ELF-1 (cell line): Measurements from ENCODE around the gene UHRF1.
"Not testable (repeated sequence)": the region's sequence is repeated elsewhere in the genome, so short reads cannot be mapped to it uniquely, and the experiment has no call there.

Source experiments
- DNase-seq: peaks from one replicate; pipeline ENCODE4 v3.0.0-alpha.2; 2016; ENCODE audit warnings: low read depth, low spot score

Gene UHRF1

DNA sequence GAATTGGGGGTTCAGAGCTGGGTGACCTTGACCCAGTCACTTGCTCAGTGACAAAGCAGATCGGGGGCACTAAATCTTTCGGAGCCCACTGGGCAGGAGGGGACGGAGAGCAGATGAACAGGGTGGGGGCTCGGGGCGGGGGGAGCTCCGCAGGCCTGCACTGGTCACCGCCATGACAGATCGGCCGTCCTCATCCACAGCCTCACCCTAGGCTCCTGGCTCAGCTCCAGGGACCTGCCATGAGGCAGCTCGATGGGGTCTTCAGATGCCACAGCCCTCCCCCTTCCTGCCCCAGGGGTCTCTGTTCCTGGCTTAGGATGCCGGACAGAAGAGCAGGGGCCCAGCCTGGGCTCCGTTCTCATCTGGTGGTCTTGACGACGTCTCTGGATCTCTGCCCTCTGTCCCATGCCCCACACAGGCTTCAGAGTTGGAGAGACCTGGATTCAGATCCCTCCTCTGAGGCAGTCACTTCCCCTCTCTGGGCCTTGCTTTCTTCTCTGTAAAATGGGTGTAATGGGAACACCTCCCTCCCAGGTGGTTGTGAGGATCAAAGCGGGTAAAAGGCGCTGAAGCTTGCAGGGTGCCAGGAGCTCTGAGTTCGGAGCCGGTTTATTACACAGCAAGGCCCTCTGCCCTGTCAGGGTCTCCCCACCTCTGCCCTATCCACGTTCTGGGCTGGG is 62.7 kb downstream of the UHRF1 start:
- DNase-seq: no peak

DNA sequence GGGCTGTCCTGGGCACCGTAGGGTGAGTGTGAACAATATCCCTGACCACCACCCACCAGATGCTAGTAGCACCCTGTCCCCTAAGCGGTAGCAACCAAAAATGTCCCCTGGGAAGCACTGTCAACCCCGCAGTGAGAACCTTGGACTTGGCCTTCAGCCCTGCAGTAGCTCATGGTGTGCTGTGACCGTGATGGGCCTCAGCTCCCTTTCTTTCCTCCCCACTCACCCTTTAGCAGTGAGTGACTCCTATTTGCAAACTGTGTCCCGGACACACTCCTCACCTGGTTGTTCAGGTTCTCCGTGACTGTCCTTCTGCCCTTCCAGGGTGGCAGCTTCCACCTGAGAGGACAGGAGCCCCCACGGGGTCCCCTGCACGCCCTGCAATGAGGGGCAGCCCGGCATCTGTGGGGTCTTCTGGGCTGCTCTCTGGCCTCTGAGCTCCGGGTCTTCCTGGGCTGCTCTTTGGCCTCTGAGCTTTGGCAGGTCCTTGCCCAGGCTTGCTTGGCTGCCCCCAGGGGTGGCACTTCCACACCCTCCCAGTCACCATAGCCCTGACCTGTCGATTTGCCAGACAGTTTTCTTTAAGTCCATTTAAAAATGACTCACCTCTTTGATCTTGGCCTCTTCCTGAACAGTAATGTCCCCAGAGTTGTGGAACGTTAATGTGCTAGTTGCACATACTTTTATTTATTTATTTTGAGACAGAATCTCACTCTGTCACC is 63.4 kb downstream of the UHRF1 start:
- DNase-seq: no peak

DNA sequence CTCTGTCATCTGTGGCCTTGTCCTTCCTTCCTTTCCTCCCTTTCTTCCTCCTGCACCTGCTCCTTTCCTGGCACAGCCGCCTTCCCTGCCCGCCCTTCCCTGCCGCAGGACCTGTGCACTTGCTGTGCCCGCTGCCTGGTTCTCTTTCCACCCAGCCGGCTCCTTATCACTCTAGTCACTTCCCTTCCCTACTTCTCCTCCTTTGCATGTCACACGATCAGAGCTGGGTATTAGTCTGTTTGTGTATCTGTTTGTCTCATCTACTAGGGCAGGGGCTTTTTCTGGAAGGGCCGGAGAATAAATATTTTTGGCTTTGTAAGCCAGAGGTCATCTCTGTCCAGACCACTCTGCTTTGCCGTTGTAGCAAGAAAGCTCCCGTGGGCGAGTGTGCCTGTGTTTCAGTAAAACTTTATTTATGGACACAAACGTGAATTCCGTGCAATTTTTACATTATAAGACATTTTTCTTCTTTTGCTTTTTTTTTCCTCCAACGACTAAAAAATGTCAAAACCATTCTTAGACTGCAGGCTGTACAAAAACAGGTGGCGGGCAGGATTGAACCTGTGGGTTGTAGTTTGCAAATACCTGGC is 65.7 kb downstream of the UHRF1 start:
- no peak for DNase-seq

DNA sequence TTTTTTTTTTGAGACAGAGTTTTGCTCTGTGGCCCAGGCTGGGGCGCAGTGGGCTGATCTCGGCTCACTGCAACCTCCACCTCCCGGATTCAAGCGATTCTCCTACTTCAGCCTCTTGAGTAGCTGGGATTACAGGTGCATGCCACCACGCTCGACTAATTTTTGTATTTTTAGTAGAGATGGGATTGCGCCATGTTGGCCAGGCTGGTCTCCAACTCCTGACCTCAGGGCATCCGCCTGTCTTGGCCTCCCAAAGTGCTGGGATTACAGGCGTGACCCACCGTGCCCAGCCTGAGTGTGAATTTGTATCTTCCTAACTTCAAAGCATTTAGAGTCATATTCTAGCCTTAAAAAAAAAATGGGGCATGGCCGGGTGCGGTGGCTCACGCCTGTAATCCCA is 66.3 kb downstream of the UHRF1 start:
- DNase-seq: not testable (repeated sequence)

DNA sequence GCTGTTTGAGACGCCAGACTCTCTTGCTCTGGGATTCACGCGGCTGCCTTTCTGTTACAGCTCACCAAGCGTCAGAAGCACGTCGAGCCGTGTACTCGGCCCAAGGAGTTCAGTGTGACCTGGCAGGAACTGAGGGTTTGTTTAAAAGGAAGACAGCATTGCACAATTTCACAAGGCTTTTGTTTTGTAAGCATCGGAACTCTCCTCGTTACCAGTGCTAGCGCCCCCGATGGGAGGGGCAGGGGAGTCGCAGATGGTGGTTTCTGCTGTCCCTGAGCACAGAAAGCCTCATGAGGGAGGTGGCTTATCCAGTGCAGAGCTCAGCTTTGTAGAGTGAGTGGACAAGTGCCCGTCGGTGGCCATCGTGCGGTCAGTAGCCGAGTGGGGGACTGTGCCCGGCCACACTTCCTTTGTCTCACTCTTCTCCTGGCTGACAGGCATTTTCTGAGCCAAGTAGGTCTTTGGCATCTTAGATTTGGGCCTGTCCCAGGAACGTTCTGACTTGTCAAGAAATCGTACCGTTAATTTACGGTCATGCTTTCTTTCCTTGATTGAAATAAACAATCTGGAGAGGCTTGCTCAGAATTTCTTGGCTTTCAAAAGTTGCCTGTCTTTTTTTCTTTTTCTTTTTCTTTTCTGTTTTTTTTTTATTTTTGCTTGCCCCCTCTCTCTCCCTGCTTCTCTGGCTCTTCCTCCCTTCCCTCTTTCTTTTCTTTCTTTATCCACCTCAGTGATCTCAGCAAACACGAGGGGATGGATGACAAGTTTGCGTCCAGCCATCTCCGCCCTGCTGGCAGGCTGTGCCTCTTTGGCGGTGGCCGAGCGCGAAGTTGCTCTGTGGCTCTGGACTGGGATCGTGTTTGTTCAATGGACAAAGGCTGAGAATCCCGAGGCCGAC is 67.3 kb downstream of the UHRF1 start:
- peak; percentile 82 for DNase-seq

DNA sequence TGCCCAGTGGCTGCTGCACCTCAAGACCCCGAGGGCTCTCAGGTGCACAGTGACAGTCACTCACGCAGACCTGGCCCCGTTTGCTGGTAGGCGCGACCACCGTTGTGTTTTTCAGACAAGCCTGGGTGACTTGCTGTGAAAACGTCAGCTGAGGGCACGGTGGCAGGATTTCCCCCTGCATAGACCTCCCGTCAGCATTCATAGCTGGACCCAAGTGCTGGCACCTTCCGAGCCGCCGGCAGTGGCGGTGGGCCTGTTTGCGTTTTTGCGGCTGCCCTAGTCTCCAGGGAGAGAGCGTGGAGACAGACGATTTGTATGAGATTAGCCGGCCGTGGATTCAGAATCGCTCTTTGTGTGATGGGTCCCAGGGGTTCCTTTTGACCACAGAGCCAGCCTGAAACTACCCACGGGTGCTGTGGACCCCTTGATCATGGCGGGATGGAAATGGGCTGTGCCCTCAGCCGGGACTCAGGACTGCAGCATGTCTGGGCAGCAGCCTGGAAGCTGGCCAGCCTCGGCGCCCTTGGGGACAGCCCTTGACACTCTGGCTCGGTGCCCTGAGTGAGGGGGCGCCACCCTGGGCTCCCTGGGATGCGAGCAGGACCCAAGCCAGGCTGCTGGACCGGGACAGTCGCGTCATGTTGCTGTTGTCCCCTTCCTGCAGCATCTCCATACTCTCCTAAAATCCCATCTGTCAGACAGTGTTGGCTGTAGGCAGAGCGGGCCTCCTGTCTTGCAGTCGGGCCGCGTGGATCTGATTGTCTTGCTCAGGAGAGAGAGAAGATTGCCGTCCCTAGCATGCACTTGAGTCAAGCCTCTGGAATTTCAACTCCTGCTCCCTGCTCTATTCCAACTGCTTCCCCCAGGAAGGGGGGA is 68.2 kb downstream of the UHRF1 start:
- peak; percentile 55 for DNase-seq

DNA sequence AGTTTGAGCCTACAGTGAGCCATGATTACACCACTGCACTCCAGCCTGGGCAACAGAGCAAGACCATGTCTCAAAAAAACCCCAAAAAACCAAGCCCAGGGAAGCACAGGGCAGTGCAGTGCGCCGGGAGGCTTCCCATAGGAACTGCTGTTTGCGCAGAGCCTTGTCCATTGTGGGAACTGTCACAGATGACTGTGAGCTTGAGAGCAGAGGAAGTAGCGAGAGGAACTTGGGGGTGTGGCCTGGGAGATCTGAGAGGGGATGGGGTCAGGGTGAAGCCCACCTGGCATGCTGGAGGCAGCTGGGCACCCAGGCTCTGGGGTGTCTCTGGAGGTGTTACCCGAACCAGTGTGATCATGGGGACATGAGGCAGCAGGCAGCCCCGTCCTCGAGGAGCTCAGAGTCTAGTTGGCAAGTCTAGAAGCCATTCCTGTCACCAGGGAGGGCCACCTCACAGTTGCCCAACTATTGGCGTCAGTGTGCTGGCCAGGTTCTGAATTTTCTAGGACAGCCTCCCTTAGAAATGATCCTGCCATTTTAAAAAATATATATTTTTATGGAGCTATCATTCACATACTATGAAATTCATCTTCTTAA is 70.0 kb downstream of the UHRF1 start:
- DNase-seq: no peak

DNA sequence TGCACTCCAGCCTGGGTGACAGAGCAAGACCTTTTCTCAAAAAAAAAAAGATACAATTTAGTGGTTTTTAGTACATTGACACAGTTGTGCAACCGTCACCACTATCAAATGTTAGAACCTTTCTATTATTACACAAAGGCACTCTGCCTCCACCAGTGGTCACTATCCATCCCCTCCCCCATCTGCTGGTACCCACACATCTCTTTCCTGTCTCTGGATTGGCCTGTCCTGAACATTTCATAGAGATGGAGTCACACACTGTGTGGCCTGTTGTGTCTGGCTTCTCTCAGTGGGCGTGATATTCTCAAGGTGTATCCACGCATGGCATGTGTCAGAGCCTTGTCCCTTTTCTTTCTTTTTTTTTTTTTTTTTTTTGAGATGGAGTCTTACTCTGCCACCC is 70.8 kb downstream of the UHRF1 start:
- DNase-seq: no peak

DNA sequence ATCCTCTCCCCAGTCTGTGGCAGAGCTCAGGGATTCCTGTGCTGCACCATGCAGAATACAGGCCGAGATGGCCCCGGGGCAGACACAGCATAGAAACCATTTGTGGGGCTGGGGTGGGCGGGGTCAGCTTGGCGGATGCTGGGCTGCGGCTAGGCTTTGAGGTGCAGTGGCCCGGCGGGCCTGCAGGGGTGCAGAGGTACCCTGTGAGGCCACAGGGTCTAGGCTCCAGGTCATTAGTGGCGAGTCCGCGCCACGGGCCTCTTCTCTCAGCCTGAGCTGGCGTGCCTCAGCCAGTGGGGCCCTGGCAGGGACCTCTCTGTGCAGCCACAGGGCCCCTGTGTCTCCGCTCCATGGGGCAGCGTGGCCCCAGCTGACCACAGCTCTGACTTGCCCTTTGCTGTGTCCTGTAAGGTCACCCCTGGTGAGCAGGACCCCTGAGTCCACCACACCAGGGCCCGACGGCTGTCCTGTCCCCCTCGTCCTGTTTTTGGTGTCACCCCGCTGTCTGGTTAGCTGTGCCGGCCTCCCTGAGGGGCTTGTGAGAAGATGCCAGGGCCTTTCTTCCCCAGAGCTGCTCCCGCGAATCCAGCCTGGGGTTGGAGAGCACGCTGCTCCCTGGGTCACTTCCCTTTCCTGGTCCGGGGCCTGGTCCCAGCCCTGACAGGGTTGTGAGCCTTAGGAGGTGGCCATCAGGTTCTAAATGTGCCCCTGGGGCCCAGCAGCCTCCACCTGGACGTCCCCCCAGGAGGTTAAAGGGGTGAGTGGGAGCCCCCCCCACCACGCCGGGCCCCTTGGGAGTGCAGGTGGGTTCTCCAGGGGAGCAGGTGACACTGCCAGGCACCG is 71.8 kb downstream of the UHRF1 start:
- peak; percentile 54 for DNase-seq

DNA sequence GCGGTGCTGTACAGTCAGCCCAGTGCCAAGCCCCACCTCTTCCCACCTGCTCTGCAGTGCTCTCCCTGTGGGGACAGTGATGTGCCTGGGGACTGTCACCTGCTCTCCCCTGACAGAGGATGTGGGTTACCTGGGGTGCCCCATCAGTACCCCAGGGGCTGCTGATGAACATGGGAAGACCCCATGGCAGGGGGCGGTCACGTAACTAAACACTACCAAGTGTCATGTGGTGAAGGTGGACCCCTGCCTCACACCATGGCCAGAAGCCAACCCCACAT is 72.3 kb downstream of the UHRF1 start:
- DNase-seq: no peak

DNA sequence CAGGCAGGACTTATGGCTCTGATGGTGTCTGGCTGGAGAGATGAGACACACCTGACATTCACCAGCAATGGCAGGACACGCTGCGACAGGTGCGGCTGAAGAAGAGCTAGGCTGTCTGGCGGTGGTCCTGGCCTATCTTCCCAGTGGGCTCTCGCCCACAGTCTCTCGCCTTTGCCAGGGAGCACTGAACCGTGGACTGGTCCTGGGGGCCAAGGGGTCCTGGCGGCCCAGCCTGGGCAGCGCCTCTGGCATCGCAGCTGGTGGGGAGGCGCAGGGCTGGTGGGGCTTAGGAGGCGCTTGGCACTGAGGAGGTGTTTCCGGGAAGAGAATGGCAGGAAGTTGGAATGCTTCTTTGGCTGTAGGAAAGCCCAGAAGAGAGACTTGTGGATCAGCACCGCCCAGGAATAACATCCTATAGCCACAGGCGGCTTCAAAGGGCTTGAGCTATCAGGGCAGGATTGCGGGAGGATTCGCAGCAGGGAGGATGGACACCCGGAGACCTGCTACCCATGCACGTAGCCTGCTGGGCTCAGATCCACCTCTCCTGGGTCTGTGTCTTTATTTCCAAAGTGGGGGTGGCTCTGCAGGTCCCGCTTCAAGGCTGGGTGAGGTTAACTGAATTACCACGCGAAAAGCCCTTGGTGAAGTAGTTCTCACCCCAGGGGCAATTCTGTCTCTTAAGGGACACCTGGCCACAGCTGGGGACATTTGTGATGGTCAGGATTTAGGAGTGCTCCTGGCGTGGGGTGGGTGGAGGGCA is 74.2 kb downstream of the UHRF1 start:
- no peak for DNase-seq

DNA sequence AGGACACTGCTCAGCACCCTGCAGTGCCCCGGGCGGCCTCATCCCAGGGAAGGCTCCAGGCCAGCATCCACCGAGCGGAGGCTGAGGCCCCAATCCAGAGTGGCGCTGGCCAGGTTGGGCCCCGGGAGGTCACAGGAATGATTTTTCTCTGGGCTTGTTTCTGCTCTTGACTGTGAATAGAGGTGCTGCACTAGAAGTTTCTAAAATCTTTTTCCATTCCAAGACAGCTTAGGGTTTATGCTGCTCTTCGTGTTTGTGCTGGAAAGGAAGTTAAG is 74.7 kb downstream of the UHRF1 start:
- no peak for DNase-seq

DNA sequence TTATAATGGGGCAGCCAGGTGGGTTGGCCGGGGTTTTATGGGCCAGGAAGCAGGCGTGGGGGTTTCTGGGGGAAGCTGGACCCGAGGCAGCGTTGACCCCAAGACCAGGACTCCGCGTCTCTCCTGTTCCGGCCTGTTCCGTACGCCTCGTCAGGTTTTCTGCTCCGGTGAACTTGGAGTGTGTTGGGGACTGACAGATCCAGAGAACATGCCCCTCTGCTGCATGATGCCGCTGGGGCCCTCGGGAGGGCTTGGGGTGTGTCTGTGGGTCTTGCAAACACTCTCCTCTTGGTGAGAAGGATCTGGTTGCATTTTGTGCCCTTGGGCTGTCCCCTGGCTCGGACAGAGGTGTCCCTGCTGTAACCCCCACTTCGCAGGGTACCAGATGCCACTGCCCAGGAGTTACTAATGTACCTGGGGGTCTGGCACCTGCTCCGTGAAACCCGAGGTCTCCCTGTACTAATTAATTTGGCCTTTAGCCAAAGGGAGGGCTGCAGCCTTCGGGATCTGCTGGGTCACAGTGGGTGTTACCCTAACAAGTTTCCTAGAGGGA is 75.2 kb downstream of the UHRF1 start:
- no peak for DNase-seq

DNA sequence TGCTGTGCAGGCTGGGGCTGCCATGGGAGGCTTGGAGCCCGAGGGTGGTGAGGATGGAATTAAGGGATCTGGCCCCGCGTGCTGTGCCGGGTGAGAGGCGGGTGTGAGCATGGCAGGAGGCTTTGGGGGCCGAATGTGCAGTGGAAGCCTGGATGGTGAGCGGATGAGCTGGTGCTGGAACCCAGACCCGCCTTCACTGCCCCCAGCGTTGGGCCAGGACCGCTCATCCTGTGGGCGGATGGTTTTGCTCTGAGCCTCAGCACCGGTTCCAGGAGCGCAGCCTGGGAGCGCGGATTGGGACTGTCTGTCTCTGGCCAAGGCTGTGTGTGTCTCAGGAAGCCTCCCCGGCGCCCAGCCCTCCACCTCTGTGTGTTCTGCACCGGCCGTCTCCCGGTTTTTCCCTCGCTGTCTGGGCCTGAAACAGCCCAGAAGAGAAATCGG is 76.3 kb downstream of the UHRF1 start:
- DNase-seq: no peak

DNA sequence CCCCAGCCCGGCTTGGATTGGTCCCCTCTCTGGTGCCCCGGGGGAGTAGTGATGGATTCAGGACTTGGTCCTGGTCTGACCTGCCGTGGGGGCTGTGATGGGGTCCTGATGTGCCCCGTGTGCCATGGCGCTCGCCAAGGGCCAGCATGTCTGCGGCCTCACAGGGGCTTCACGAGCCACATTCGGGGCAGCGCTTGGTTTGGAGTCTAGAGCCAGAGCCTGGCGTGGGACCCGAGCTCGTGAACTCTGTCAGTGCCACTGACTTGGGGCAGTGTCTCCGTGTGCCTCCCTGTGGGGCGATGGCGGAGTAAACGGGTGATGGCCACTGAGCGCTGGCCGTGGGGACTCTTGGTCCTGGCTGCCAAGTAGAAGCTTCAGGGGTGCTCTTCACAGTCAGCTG is 76.8 kb downstream of the UHRF1 start:
- DNase-seq: no peak

DNA sequence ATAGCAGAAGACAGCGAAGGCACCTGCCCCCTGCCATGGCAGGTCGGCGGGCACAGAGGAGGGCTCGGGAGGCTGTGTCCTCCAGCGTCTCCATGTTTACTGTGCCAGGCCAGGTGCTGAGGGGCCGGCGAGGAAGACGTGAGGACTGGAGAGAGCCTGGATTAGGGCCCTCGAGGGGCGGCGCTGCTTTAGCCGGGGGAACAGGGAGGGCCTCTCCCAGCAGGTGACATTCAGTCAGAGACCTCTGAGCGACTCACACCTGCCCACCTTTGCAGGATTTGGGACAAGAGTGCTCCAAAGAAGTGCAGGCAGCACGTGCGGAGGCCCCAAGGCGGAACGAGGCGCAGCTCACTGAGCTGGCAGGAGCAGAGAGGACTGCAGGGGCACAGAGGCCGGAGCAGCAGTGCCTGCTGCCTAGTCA is 77.2 kb downstream of the UHRF1 start:
- no peak for DNase-seq

DNA sequence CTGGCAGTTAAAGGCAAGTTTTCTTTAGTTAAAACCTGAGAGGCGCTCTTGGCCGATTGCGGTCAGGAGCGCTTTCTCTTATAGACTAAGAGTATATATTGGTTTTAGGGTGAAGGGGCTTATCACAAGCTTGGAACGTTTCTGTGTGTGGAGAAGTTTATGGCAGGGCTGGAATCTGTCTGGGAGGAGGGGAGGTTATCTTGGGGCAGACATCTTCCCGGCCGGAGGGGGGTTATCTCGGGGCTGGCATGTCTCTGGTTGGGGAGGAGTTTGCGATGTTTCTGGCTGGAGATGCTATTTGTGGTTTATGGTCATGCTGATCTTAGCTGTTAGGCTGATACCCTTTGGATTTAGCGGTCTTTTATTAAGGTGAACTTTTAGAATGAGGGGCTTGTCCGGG is 78.0 kb downstream of the UHRF1 start:
- DNase-seq: peak; percentile 81

DNA sequence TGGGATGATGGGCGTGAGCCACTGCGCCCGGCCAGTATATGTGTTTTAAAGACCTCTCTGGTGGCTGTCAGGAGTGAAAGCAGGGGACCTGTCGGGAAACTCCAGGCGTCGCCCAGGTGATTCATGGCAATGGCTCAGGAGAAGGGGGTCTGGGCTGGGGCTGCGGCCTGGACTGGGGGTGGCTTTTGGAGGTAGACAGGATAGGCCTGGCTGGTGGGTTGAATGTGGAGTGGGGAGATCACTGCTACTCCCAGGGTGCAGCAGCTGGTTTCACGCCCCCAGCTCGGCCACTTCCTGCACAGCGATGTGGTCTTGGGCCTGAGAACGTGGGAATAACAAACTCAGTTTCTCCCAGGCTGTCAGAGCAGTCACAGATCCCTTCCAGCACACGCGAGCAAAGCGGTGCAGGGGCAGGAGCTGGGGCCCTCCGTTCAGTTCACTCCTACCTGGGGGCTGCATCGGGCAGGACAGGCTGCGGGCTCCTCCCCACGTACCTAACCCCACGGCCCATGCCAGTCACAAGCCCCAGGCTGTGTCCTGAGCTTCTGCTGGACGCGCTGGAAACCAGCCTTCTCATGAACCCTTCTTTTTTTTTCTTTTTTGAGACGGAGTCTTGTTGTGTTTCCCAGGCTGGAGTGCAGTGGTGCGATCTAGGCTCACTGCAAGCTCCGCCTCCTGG is 78.5 kb downstream of the UHRF1 start:
- DNase-seq: no peak
